IMR-90 (cell line): Measurements from ENCODE around the gene PCSK2. TPM values are rescaled to one million over a fixed set of nuclear protein-coding genes. Genes with fewer than 3 reads are reported as not detected.

Experiments
- ATAC-seq: fragments of 200-7000 bp; cut with Tn5 transposase; 2 replicates; pipeline ENCODE4 v1.9.1; 2020; ENCODE audit warnings: low read depth, mild to moderate bottlenecking, moderate library complexity
- BruUV-seq: library from RNA; stranded (reverse); fragments of 400-500 nt; replicated peaks from 2 replicates; lab custom pipeline; 2021; lab: Mats Ljungman, UMichigan
- CTCF ChIA-PET: fragments of 300-600 bp; formaldehyde crosslinking; extraction: SDS; loops from one replicate; lab custom pipeline; 2021; ENCODE audit warnings: antibody characterized with exemption; lab: Yijun Ruan, JAX
- POLR2A ChIA-PET: fragments of 300-600 bp; sonication (Branson Sonifier 250); formaldehyde crosslinking; loops from one replicate; lab custom pipeline; 2022; ENCODE audit warnings: antibody characterized with exemption; ENCODE audit not compliant: unreplicated experiment; lab: Charles Lee
- DNase-seq: peaks from one replicate; pipeline ENCODE4 v3.0.0; 2013
- H2AFZ ChIP-seq: replicated peaks from 2 replicates; pipeline ENCODE3; 2013; ENCODE audit warnings: low read length, mild to moderate bottlenecking; ENCODE audit not compliant: poor library complexity
- H2AK5ac ChIP-seq: 2 replicates; pipeline ENCODE4 v1.6.1; 2013; ENCODE audit warnings: low read depth, low read length, inconsistent platforms
- H2AK9ac ChIP-seq: replicated peaks from 2 replicates; pipeline ENCODE3; 2013; ENCODE audit warnings: mild to moderate bottlenecking, low read depth, low read length, moderate library complexity; ENCODE audit not compliant: poor library complexity
- H2BK120ac ChIP-seq: 2 replicates; pipeline ENCODE4 v1.6.1; 2013; ENCODE audit warnings: low read depth, low read length, inconsistent platforms
- H2BK15ac ChIP-seq: 3 replicates; pipeline ENCODE4 v1.6.1; 2013; ENCODE audit warnings: low read depth, low read length, inconsistent platforms
- H2BK20ac ChIP-seq: 2 replicates; pipeline ENCODE4 v1.6.1; 2013; ENCODE audit warnings: low read depth, mild to moderate bottlenecking, inconsistent platforms, low read length, moderate library complexity
- H2BK5ac ChIP-seq: 2 replicates; pipeline ENCODE4 v1.6.1; 2013; ENCODE audit warnings: mild to moderate bottlenecking, low read depth, low read length, inconsistent platforms; ENCODE audit not compliant: poor library complexity, severe bottlenecking
- H3K14ac ChIP-seq: replicated peaks from 2 replicates; pipeline ENCODE4 v1.6.1; 2013; ENCODE audit warnings: low read depth, low read length, inconsistent platforms
- H3K18ac ChIP-seq: 2 replicates; pipeline ENCODE4 v1.6.1; 2013; ENCODE audit warnings: low read depth, low read length, control low read depth
- H3K23ac ChIP-seq: 2 replicates; pipeline ENCODE4 v1.6.1; 2013; ENCODE audit warnings: low read depth, low read length, inconsistent platforms
- H3K27ac ChIP-seq: 2 replicates; pipeline ENCODE4 v1.5.1; 2013; ENCODE audit warnings: mild to moderate bottlenecking, control low read depth, low read length; ENCODE audit not compliant: insufficient read depth
- H3K27me3 ChIP-seq: 2 replicates; pipeline ENCODE4 v1.6.1; 2013; ENCODE audit warnings: low read length; ENCODE audit not compliant: control insufficient read depth, insufficient read depth
- H3K36me3 ChIP-seq: 2 replicates; pipeline ENCODE4 v1.6.1; 2013; ENCODE audit warnings: low read length, mixed read lengths; ENCODE audit not compliant: control insufficient read depth, insufficient read depth
- H3K4ac ChIP-seq: 2 replicates; pipeline ENCODE4 v1.6.1; 2013; ENCODE audit warnings: low read depth, low read length, inconsistent platforms
- H3K4me1 ChIP-seq: 2 replicates; pipeline ENCODE4 v1.6.1; 2013; ENCODE audit warnings: low read length, mixed read lengths; ENCODE audit not compliant: control insufficient read depth, insufficient read depth
- H3K4me2 ChIP-seq: 2 replicates; pipeline ENCODE4 v1.6.1; 2013; ENCODE audit warnings: low read depth, mild to moderate bottlenecking, control low read depth, low read length, moderate library complexity
- H3K4me3 ChIP-seq: 2 replicates; pipeline ENCODE4 v1.5.1; 2013; ENCODE audit warnings: low read depth, mild to moderate bottlenecking, control low read depth, low read length, moderate library complexity; ENCODE audit not compliant: insufficient read depth
- H3K56ac ChIP-seq: 2 replicates; pipeline ENCODE4 v1.6.1; 2013; ENCODE audit warnings: low read length, inconsistent platforms; ENCODE audit not compliant: insufficient read depth; ENCODE audit errors: extremely low read depth
- H3K79me1 ChIP-seq, 2 experiments: 2 replicates each; pipeline ENCODE4 v1.6.1; 2013; ENCODE audit warnings: low read length in 2 of 2, inconsistent platforms in 1 of 2, low read depth in 1 of 2
- H3K9ac ChIP-seq: 2 replicates; pipeline ENCODE4 v1.6.1; 2013; ENCODE audit warnings: low read depth, low read length, control low read depth
- H3K9me1 ChIP-seq: 2 replicates; pipeline ENCODE4 v1.6.1; 2013; ENCODE audit warnings: low read length, inconsistent platforms; ENCODE audit not compliant: insufficient read depth
- H3K9me3 ChIP-seq: 2 replicates; pipeline ENCODE4 v1.6.1; 2013; ENCODE audit warnings: low read length; ENCODE audit not compliant: control insufficient read depth, insufficient read depth
- H4K20me1 ChIP-seq: 2 replicates; pipeline ENCODE4 v1.6.1; 2013; ENCODE audit warnings: low read length, inconsistent platforms; ENCODE audit not compliant: insufficient read depth
- H4K5ac ChIP-seq: 2 replicates; pipeline ENCODE4 v1.6.1; 2013; ENCODE audit warnings: mild to moderate bottlenecking, low read depth, low read length, control low read depth
- H4K8ac ChIP-seq, 2 experiments: 2 replicates each; pipeline ENCODE4 v1.6.1; 2013; ENCODE audit warnings: low read depth in 2 of 2, low read length in 2 of 2, control low read depth in 1 of 2, inconsistent platforms in 1 of 2
- H4K91ac ChIP-seq: 2 replicates; pipeline ENCODE4 v1.6.1; 2013; ENCODE audit warnings: low read depth, low read length, inconsistent platforms; ENCODE audit not compliant: insufficient read depth
- CEBPB ChIP-seq: IDR thresholded peaks from 2 replicates; pipeline ENCODE4 v1.6.1; 2012; ENCODE audit warnings: low read depth, low read length, improper control_type of control experiment
- CHD1 ChIP-seq: IDR thresholded peaks from 2 replicates; pipeline ENCODE4 v1.6.1; 2012; ENCODE audit warnings: low read depth, low read length, improper control_type of control experiment
- CTCF ChIP-seq: conservative IDR thresholded peaks from 2 replicates; pipeline ENCODE4 v1.5.1; 2012; ENCODE audit warnings: mild to moderate bottlenecking, low read depth, low read length, improper control_type of control experiment
- ELK1 ChIP-seq: fragments of 150-350 bp; IDR thresholded peaks from 2 replicates; pipeline ENCODE4 v1.6.1; 2016; ENCODE audit warnings: low read depth, mild to moderate bottlenecking, low read length, moderate library complexity, borderline replicate concordance
- MAFK ChIP-seq: IDR thresholded peaks from 2 replicates; pipeline ENCODE4 v1.6.1; 2012; ENCODE audit warnings: low read depth, low read length, improper control_type of control experiment
- MAZ ChIP-seq: IDR thresholded peaks from 2 replicates; pipeline ENCODE4 v1.6.1; 2012; ENCODE audit warnings: low read depth, mild to moderate bottlenecking, low read length, improper control_type of control experiment, moderate library complexity, borderline replicate concordance
- MXI1 ChIP-seq: IDR thresholded peaks from 2 replicates; pipeline ENCODE4 v1.6.1; 2012; ENCODE audit warnings: low read depth, mild to moderate bottlenecking, low read length, moderate library complexity, borderline replicate concordance
- RAD21 ChIP-seq: IDR thresholded peaks from 2 replicates; pipeline ENCODE4 v1.6.1; 2012; ENCODE audit warnings: low read length, improper control_type of control experiment
- RCOR1 ChIP-seq: IDR thresholded peaks from 2 replicates; pipeline ENCODE4 v1.6.1; 2012; ENCODE audit warnings: mild to moderate bottlenecking, low read length, improper control_type of control experiment; ENCODE audit not compliant: insufficient replicate concordance
- RFX5 ChIP-seq: IDR thresholded peaks from 2 replicates; pipeline ENCODE4 v1.8.0; 2012; ENCODE audit warnings: low read depth, mild to moderate bottlenecking, low read length, moderate library complexity
- WGBS, 2 experiments: methylation state at CpG; one replicate each; pipeline versions ENCODE4 v1.1.5 to v1.1.7; 2013; ENCODE audit warnings: missing lambda C conversion rate in 2 of 2; ENCODE audit not compliant: insufficient read length in 1 of 2; ENCODE audit errors: extremely low coverage in 2 of 2; 5-methylcytosine and 5-hydroxymethylcytosine counted together
- dilution Hi-C: fragments of 300-500 bp; cut with HindIII; formaldehyde crosslinking; loops from one replicate; pipeline ENCODE4 v1.14.3; 2018; ENCODE audit warnings: low sequenced_read_pairs; ENCODE audit not compliant: unreplicated experiment
- in situ Hi-C: fragments of 300-500 bp; cut with MboI; formaldehyde crosslinking; loops from 3 replicates; pipeline ENCODE4 v1.14.3; 2019; ENCODE audit warnings: low sequenced_read_pairs, inconsistent platforms, mixed read lengths
- intact Hi-C: fragments of 100-400 bp; cut with micrococcal nuclease; formaldehyde crosslinking; loops from 2 replicates; pipeline ENCODE4 v1.10.0; 2022
- polyA plus RNA-seq, 3 experiments: library from polyadenylated mRNA; depleted of rRNA; stranded (reverse); fragments of >200 nt; gene quantifications; 2 replicates each; pipeline ENCODE4 v1.2.3, GENCODE V29; 2012; ENCODE audit warnings: low replicate concordance in 1 of 3
- total RNA-seq: library from RNA; depleted of rRNA; stranded (reverse); fragments of >200 nt; gene quantifications from 2 replicates; pipeline ENCODE4 v1.2.3, GENCODE V29; 2012
- TF ChIP-seq, protein P1 (sequence below): fragments of 150-350 bp; IDR thresholded peaks from 2 replicates; pipeline ENCODE4 v1.6.1; 2017; ENCODE audit warnings: mild to moderate bottlenecking, antibody characterized with exemption, low read length, low read depth

Gene PCSK2
- total and polyA plus RNA-seq, 2 of the 4 experiments (the other 2 are of a cell fraction) = not detected

GRCh38 chr20:17448071-17448470 is 221.2 kb downstream of the PCSK2 start:
- no peak overlapping the region for H3K4me2 ChIP-seq
- TF ChIP-seq ELK1 (no peak), MXI1 (no peak), MAFK (no peak), CTCF (no peak), MAZ (no peak), CHD1 (no peak), RFX5 (no peak), RCOR1 (no peak), RAD21 (no peak), CEBPB (no peak)
- TF ChIP-seq, protein P1, sequence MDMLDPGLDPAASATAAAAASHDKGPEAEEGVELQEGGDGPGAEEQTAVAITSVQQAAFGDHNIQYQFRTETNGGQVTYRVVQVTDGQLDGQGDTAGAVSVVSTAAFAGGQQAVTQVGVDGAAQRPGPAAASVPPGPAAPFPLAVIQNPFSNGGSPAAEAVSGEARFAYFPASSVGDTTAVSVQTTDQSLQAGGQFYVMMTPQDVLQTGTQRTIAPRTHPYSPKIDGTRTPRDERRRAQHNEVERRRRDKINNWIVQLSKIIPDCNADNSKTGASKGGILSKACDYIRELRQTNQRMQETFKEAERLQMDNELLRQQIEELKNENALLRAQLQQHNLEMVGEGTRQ = no peak
- intact Hi-C loops (no loop called here), dilution Hi-C loops (no loop called here), in situ Hi-C loops (no loop called here)
- H3K56ac ChIP-seq = no peak overlapping the region
- no peak overlapping the region for H3K9ac ChIP-seq
- 0 out of 2 replicates have a peak, but pooled peaks cover 1% of the 10 kb centered on the region for H3K9me3 ChIP-seq
- no peak overlapping the region for H2AFZ ChIP-seq
- no peak overlapping the region for H3K27ac ChIP-seq
- H3K4me3 ChIP-seq = no peak overlapping the region
- no peak overlapping the region for H4K5ac ChIP-seq
- no peaks in the 10 kb centered on the region for H4K20me1 ChIP-seq
- no peak overlapping the region for H3K23ac ChIP-seq
- BruUV-seq = no TSS peak
- ChIA-PET POLR2A (no interaction called here), CTCF (no interaction called here)
- no peak overlapping the region for H2BK20ac ChIP-seq
- no peak overlapping the region for H2BK5ac ChIP-seq
- H4K91ac ChIP-seq = no peak overlapping the region
- no peak overlapping the region for H3K14ac ChIP-seq
- H2BK15ac ChIP-seq = no peak overlapping the region
- no peak overlapping the region for H3K4ac ChIP-seq
- H3K4me1 ChIP-seq = no peaks in the 10 kb centered on the region
- no peak overlapping the region for H2BK120ac ChIP-seq
- H3K36me3 ChIP-seq = no peaks in the 10 kb centered on the region
- DNase-seq (no peak), ATAC-seq (no peak)
- H3K79me1 ChIP-seq = no peaks in the 10 kb centered on the region
- no peak overlapping the region for H4K8ac ChIP-seq
- no peak overlapping the region for H2AK5ac ChIP-seq
- no peak overlapping the region for H2AK9ac ChIP-seq
- H3K27me3 ChIP-seq = peaks cover 23% of the 10 kb centered on the region
- H3K9me1 ChIP-seq = no peaks in the 10 kb centered on the region
- no peak overlapping the region for H3K18ac ChIP-seq
- WGBS, 2 experiments = no CpG with 5 or more reads among the region's 2 CpGs
